Activated naive CD4-positive, alpha-beta T cell treated with anti-CD3 and anti-CD28 coated beads, Interleukin-2, amount 50 U/mL, for 72 hours (primary cell): ENCODE results near the gene SMCHD1. TPM values are rescaled to one million over a fixed set of nuclear protein-coding genes. Genes with fewer than 3 reads are reported as not detected.
A peak's percentile ranks its signal among the peaks of the same experiment; 100 is the strongest.

Experiments used
- ATAC-seq, 2 donors: fragments of 150-1000 bp; cut with Tn5 transposase; 2 replicates each; pipeline ENCODE4 v1.10.0; 2021; ENCODE audit warnings: mild to moderate bottlenecking in 2 of 2, moderate library complexity in 2 of 2
- DNase-seq, 2 donors: peaks; one replicate each; pipeline ENCODE4 v3.0.0; 2021 to 2022; ENCODE audit warnings: low spot score in 2 of 2
- H3K27ac Mint-ChIP-seq, 2 donors: one replicate each; pipeline ENCODE4 v1.8.0; 2022; ENCODE audit warnings: mild to moderate bottlenecking in 2 of 2, mixed read lengths in 2 of 2
- H3K36me3 Mint-ChIP-seq, 2 donors: one replicate each; pipeline ENCODE4 v1.8.0; 2022; ENCODE audit warnings: mixed read lengths in 2 of 2
- H3K9me3 Mint-ChIP-seq, 2 donors: one replicate each; pipeline ENCODE4 v1.8.0; 2022; ENCODE audit warnings: mixed read lengths in 2 of 2
- total RNA-seq, 2 donors: library from RNA; stranded (reverse); gene quantifications; one replicate each; pipeline ENCODE4 v1.2.3, GENCODE V29; 2022

The SMCHD1 gene
- 100 to 1,000 TPM; 112 to 136 TPM for total RNA-seq

GRCh38 chr18:2655178-2655953 lies at the start of gene SMCHD1:
Gene SMCHD1 (plus strand): TSS chr18:2655726. CDS start chr18:2656076, 350 bp downstream.
- DNase-seq (peak; percentile 91 to 95), ATAC-seq (peak; percentile 78 to 84)
- H3K27ac Mint-ChIP-seq: peak within 1 kb of the TSS; percentile 98
- H3K9me3 Mint-ChIP-seq: no peaks in the 10 kb centered on the region
- peaks cover 25 to 27% of the 10 kb centered on the region in 2 donors for H3K36me3 Mint-ChIP-seq

- peaks cover 8 to 65% of the 10 kb centered on the region in 2 donors for H3K36me3 Mint-ChIP-seq
- DNase-seq: no peak
- no peak overlapping the region for H3K27ac Mint-ChIP-seq
- peak in 1 of 2 donors; percentile 16 for ATAC-seq
- no peaks in the 10 kb centered on the region for H3K9me3 Mint-ChIP-seq
Measured at GRCh38 chr18:2606335-2606734, 49.2 kb upstream of the SMCHD1 start.

GRCh38 chr18:2609604-2610003 lies 45.9 kb upstream of the SMCHD1 start:
- peaks cover 2 to 72% of the 10 kb centered on the region in 2 donors for H3K36me3 Mint-ChIP-seq
- no peak overlapping the region for H3K27ac Mint-ChIP-seq
- no peaks in the 10 kb centered on the region for H3K9me3 Mint-ChIP-seq
- ATAC-seq: no peak
- no peak for DNase-seq

- DNase-seq (no peak), ATAC-seq (no peak)
- no peaks in the 10 kb centered on the region for H3K9me3 Mint-ChIP-seq
- peaks cover 11 to 74% of the 10 kb centered on the region in 2 donors for H3K36me3 Mint-ChIP-seq
- no peak overlapping the region for H3K27ac Mint-ChIP-seq
Measured at GRCh38 chr18:2610549-2610948, 45.0 kb upstream of the SMCHD1 start.

GRCh38 chr18:2612996-2613395 lies 42.5 kb upstream of the SMCHD1 start:
- Mint-ChIP-seq H3K36me3 (peaks cover 11 to 77% of the 10 kb centered on the region in 2 donors), H3K9me3 (no peaks in the 10 kb centered on the region), H3K27ac (no peak overlapping the region)
- ATAC-seq (no peak), DNase-seq (no peak)

- DNase-seq: no peak
- no peak overlapping the region for H3K27ac Mint-ChIP-seq
- peaks cover 11 to 38% of the 10 kb centered on the region in 2 donors for H3K36me3 Mint-ChIP-seq
- no peaks in the 10 kb centered on the region for H3K9me3 Mint-ChIP-seq
- no peak for ATAC-seq
Measured at GRCh38 chr18:2617401-2617998, 38.0 kb upstream of the SMCHD1 start.

- DNase-seq (no peak), ATAC-seq (no peak)
- peaks cover 11 to 33% of the 10 kb centered on the region in 2 donors for H3K36me3 Mint-ChIP-seq
- H3K9me3 Mint-ChIP-seq: no peaks in the 10 kb centered on the region
- H3K27ac Mint-ChIP-seq: no peak overlapping the region
Measured at GRCh38 chr18:2618009-2618408, 37.5 kb upstream of the SMCHD1 start.

- no peaks in the 10 kb centered on the region for H3K36me3 Mint-ChIP-seq
- DNase-seq (no peak), ATAC-seq (no peak)
- H3K27ac Mint-ChIP-seq: peak overlapping the region in 1 of 2 donors; percentile 70
- peaks cover 0 to 7% of the 10 kb centered on the region in 2 donors for H3K9me3 Mint-ChIP-seq
Measured at GRCh38 chr18:2625217-2625616, 30.3 kb upstream of the SMCHD1 start.

- peaks cover 0 to 17% of the 10 kb centered on the region in 2 donors for H3K9me3 Mint-ChIP-seq
- H3K27ac Mint-ChIP-seq: peak overlapping the region in 1 of 2 donors; percentile 66
- H3K36me3 Mint-ChIP-seq: peaks cover 5 to 20% of the 10 kb centered on the region in 2 donors
- peak; percentile 98 to 99 for ATAC-seq
- DNase-seq: peak in 1 of 2 donors; percentile 22
Measured at GRCh38 chr18:2627821-2628276, 27.7 kb upstream of the SMCHD1 start.

GRCh38 chr18:2629003-2629402 lies 26.5 kb upstream of the SMCHD1 start:
- H3K27ac Mint-ChIP-seq: no peak overlapping the region
- H3K9me3 Mint-ChIP-seq: peaks cover 0 to 25% of the 10 kb centered on the region in 2 donors
- peaks cover 11 to 32% of the 10 kb centered on the region in 2 donors for H3K36me3 Mint-ChIP-seq
- no peak for DNase-seq
- no peak for ATAC-seq

- ATAC-seq (peak in 1 of 2 donors; percentile 27), DNase-seq (no peak)
- Mint-ChIP-seq H3K36me3 (peaks cover 23 to 67% of the 10 kb centered on the region in 2 donors), H3K27ac (no peak overlapping the region), H3K9me3 (peaks cover 8 to 36% of the 10 kb centered on the region in 2 donors)
Measured at GRCh38 chr18:2635586-2635985, 19.9 kb upstream of the SMCHD1 start.

GRCh38 chr18:2636126-2636631 lies 19.3 kb upstream of the SMCHD1 start:
- peaks cover 23 to 64% of the 10 kb centered on the region in 2 donors for H3K36me3 Mint-ChIP-seq
- peak overlapping the region; percentile 86 to 91 for H3K27ac Mint-ChIP-seq
- DNase-seq: no peak
- H3K9me3 Mint-ChIP-seq: peaks cover 8 to 33% of the 10 kb centered on the region in 2 donors
- ATAC-seq: peak; percentile 5 to 16

GRCh38 chr18:2641638-2642037 lies 13.9 kb upstream of the SMCHD1 start:
- H3K9me3 Mint-ChIP-seq: peaks cover 0 to 5% of the 10 kb centered on the region in 2 donors
- H3K36me3 Mint-ChIP-seq: peaks cover 0 to 20% of the 10 kb centered on the region in 2 donors
- DNase-seq (no peak), ATAC-seq (peak; percentile 55 to 79)
- peak overlapping the region in 1 of 2 donors; percentile 96 for H3K27ac Mint-ChIP-seq

GRCh38 chr18:2642771-2643170 lies 12.8 kb upstream of the SMCHD1 start:
- peaks cover 0 to 12% of the 10 kb centered on the region in 2 donors for H3K36me3 Mint-ChIP-seq
- no peak for ATAC-seq
- H3K9me3 Mint-ChIP-seq: peaks cover 0 to 5% of the 10 kb centered on the region in 2 donors
- no peak for DNase-seq
- H3K27ac Mint-ChIP-seq: no peak overlapping the region

- no peaks in the 10 kb centered on the region for H3K9me3 Mint-ChIP-seq
- peak in 1 of 2 donors; percentile 82 for ATAC-seq
- H3K27ac Mint-ChIP-seq: no peak overlapping the region
- H3K36me3 Mint-ChIP-seq: no peaks in the 10 kb centered on the region
- DNase-seq: no peak
Measured at GRCh38 chr18:2644535-2644934, 11.0 kb upstream of the SMCHD1 start.

GRCh38 chr18:2651981-2652380 lies 3.5 kb upstream of the SMCHD1 start:
- no peaks in the 10 kb centered on the region for H3K9me3 Mint-ChIP-seq
- ATAC-seq (no peak), DNase-seq (no peak)
- no peak overlapping the region for H3K27ac Mint-ChIP-seq
- peaks cover 8% of the 10 kb centered on the region in 2 donors for H3K36me3 Mint-ChIP-seq

GRCh38 chr18:2653467-2653866 lies 2.1 kb upstream of the SMCHD1 start:
- ATAC-seq: no peak
- no peak for DNase-seq
- H3K27ac Mint-ChIP-seq: no peak overlapping the region
- peaks cover 20% of the 10 kb centered on the region in 2 donors for H3K36me3 Mint-ChIP-seq
- no peaks in the 10 kb centered on the region for H3K9me3 Mint-ChIP-seq
